OCI-LY3 (cell line): ENCODE measurements around the gene BCAR3.

Source experiments
- EZH2phosphoT487 ChIP-seq: fragments of 200-600 bp; shearing (Covaris generic); IDR thresholded peaks from 2 replicates; pipeline ENCODE4 v1.6.1; 2018; ENCODE audit warnings: antibody characterized with exemption, mixed run types, low read depth
- TF ChIP-seq, protein P1 (sequence below): fragments of 200-600, 300-600 bp; sonication (generic); IDR thresholded peaks from 2 replicates; pipeline ENCODE4 v1.5.1; 2014; ENCODE audit warnings: antibody characterized with exemption, low read length, low read depth

DNA sequence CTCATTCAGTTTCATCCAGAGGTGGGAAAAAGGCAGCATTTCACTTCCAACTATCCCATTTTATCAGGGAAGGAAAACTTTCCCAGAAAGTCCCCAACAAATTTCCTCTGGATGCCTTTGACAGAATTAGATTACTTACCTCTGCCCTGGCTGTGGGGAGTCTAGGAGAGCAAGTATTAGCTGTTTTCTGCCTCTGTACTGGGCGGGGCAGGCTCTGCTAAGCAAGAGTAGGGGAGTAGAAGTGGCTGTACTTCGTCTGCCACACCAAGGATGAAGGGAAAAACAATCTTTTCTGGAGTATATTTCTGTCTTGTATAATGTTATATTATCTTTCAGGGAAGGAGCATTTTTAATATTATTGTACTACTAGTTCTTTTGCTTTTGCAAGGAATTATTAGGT lies 155.2 kb downstream of the BCAR3 start:
- TF ChIP-seq, protein P1, sequence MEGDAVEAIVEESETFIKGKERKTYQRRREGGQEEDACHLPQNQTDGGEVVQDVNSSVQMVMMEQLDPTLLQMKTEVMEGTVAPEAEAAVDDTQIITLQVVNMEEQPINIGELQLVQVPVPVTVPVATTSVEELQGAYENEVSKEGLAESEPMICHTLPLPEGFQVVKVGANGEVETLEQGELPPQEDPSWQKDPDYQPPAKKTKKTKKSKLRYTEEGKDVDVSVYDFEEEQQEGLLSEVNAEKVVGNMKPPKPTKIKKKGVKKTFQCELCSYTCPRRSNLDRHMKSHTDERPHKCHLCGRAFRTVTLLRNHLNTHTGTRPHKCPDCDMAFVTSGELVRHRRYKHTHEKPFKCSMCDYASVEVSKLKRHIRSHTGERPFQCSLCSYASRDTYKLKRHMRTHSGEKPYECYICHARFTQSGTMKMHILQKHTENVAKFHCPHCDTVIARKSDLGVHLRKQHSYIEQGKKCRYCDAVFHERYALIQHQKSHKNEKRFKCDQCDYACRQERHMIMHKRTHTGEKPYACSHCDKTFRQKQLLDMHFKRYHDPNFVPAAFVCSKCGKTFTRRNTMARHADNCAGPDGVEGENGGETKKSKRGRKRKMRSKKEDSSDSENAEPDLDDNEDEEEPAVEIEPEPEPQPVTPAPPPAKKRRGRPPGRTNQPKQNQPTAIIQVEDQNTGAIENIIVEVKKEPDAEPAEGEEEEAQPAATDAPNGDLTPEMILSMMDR: no peak
- TF ChIP-seq EZH2phosphoT487: no peak
